ENCODE measurements around the gene RAE1.
A peak's percentile ranks its signal among the peaks of the same experiment; 100 is the strongest.

- TF ChIP-seq, protein P1, sequence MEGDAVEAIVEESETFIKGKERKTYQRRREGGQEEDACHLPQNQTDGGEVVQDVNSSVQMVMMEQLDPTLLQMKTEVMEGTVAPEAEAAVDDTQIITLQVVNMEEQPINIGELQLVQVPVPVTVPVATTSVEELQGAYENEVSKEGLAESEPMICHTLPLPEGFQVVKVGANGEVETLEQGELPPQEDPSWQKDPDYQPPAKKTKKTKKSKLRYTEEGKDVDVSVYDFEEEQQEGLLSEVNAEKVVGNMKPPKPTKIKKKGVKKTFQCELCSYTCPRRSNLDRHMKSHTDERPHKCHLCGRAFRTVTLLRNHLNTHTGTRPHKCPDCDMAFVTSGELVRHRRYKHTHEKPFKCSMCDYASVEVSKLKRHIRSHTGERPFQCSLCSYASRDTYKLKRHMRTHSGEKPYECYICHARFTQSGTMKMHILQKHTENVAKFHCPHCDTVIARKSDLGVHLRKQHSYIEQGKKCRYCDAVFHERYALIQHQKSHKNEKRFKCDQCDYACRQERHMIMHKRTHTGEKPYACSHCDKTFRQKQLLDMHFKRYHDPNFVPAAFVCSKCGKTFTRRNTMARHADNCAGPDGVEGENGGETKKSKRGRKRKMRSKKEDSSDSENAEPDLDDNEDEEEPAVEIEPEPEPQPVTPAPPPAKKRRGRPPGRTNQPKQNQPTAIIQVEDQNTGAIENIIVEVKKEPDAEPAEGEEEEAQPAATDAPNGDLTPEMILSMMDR (conservative IDR thresholded peaks at IDR 0.05; ENCODE audit: low read depth, low read length): peak; percentile 43; the same call in 1 of the 2 replicates
- TF ChIP-seq EZH2 (IDR thresholded peaks at IDR 0.05; ENCODE audit: low read length, unreplicated experiment): no peak
- TF ChIP-seq EZH2phosphoT487 (IDR thresholded peaks at IDR 0.05; ENCODE audit: borderline replicate concordance, low read length): no peak
Observed at GRCh38 chr20:57329608-57330221, 21.3 kb upstream of the RAE1 start, which contains the start of gene SPO11.

Data from PC-3 (cell line).